Measurements from ENCODE around the gene SLC13A4. TPM values are rescaled to one million over a fixed set of nuclear protein-coding genes. Genes with fewer than 3 reads are reported as not detected.

Gene SLC13A4
- total and polyA plus RNA-seq, 2 donors (not counting 3 experiments of a cell fraction or from before 2014, with no cell fraction given) = not detected

DNA sequence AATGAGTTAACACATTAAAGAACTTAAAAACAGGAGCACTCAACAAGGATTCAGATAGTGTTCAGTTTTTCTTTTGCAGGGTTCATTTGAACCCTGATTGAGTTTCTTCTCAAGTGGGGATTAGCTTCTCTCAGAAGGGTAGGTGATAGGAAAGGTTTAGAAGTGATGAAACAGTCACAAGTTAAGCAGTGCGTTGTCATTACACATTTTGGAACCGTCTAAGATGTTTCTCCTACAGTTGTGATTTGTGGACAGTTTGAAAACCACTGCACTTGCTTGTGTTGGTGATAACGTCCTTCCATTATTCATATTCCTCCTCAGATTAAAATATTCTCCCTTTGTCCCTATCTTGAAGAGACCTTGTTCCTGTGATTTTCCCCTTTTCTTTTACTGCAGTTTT, 62.9 kb downstream of the SLC13A4 start:
- Histone ChIP-seq H3K27ac (ENCODE audit: insufficient read depth, low read depth, low read length) (no peak overlapping the region), H3K4me2 (ENCODE audit: insufficient read depth, low read length) (no peak overlapping the region), H3K36me3 (ENCODE audit: control insufficient read depth in 2 of 2, extremely low read depth in 1 of 2, insufficient read depth in 2 of 2, low read length in 2 of 2) (peaks cover 0 to 2% of the 10 kb centered on the region in 2 experiments), H3K9ac (replicated peaks; ENCODE audit: extremely low read depth, insufficient read depth, low read length) (no peak overlapping the region), H4K20me1 (replicated peaks; ENCODE audit: control insufficient read depth, extremely low read depth, insufficient read depth, low read length) (no peaks in the 10 kb centered on the region), H2AFZ (ENCODE audit: low read depth, low read length) (no peak overlapping the region), H3K4me3 (replicated peaks in 1 of 3; ENCODE audit: insufficient read depth in 1 of 3, low read depth in 1 of 3, low read length in 3 of 3) (no peak overlapping the region), H3K79me2 (ENCODE audit: control insufficient read depth, insufficient read depth, low read length) (peaks cover 57% of the 10 kb centered on the region), H3K27me3 (ENCODE audit: control insufficient read depth in 2 of 2, insufficient read depth in 2 of 2, low read length in 2 of 2) (no peaks in the 10 kb centered on the region), H3K4me1 (ENCODE audit: control insufficient read depth, extremely low read depth, insufficient read depth, low read length) (peaks cover 28% of the 10 kb centered on the region), H3K9me1 (replicated peaks; ENCODE audit: control insufficient read depth, extremely low read depth, insufficient read depth, low read length) (no peaks in the 10 kb centered on the region), H3K9me3 (replicated peaks; ENCODE audit: control insufficient read depth, insufficient read depth, low read length) (no peaks in the 10 kb centered on the region)
- DNase-seq (ENCODE audit: low read depth, low spot score) (no peak), FAIRE-seq (no peak)
- CTCF ChIA-PET = interaction anchor here (2.5 to 5.7 kb wide), 2 partner anchors 8 to 20 kb away, joined by 8 to 51 read pairs; no protein-coding TSS in a partner anchor
- TF ChIP-seq MYC (IDR thresholded peaks at IDR 0.05; ENCODE audit: low read depth, low read length) = no peak
- no peak for TF ChIP-seq EZH2 (IDR thresholded peaks at IDR 0.05; ENCODE audit: borderline replicate concordance, low read depth, low read length, severe bottlenecking)
- TF ChIP-seq FOS (IDR thresholded peaks at IDR 0.05; ENCODE audit: borderline replicate concordance, insufficient read depth, low read length) = no peak
- TF ChIP-seq POLR2A (IDR thresholded peaks at IDR 0.05; ENCODE audit: low read depth, low read length) = no peak
- TF ChIP-seq JUN (IDR thresholded peaks at IDR 0.05; ENCODE audit: borderline replicate concordance, insufficient read depth, insufficient read length, low read depth) = no peak
- TF ChIP-seq POLR2AphosphoS5 (IDR thresholded peaks at IDR 0.05; ENCODE audit: insufficient read depth, low read depth, low read length) = no peak
- TF ChIP-seq, protein P1, sequence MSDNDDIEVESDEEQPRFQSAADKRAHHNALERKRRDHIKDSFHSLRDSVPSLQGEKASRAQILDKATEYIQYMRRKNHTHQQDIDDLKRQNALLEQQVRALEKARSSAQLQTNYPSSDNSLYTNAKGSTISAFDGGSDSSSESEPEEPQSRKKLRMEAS (IDR thresholded peaks at IDR 0.05; ENCODE audit: insufficient read depth, insufficient read length) = no peak
- no peak for TF ChIP-seq GATA2 (IDR thresholded peaks at IDR 0.05; ENCODE audit: insufficient read depth, insufficient read length, low read depth, low read length)
- TF ChIP-seq, protein P2, sequence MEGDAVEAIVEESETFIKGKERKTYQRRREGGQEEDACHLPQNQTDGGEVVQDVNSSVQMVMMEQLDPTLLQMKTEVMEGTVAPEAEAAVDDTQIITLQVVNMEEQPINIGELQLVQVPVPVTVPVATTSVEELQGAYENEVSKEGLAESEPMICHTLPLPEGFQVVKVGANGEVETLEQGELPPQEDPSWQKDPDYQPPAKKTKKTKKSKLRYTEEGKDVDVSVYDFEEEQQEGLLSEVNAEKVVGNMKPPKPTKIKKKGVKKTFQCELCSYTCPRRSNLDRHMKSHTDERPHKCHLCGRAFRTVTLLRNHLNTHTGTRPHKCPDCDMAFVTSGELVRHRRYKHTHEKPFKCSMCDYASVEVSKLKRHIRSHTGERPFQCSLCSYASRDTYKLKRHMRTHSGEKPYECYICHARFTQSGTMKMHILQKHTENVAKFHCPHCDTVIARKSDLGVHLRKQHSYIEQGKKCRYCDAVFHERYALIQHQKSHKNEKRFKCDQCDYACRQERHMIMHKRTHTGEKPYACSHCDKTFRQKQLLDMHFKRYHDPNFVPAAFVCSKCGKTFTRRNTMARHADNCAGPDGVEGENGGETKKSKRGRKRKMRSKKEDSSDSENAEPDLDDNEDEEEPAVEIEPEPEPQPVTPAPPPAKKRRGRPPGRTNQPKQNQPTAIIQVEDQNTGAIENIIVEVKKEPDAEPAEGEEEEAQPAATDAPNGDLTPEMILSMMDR (IDR thresholded peaks at IDR 0.05; ENCODE audit: extremely low read depth in 1 of 2, insufficient read depth in 1 of 2, low read depth in 1 of 2, low read length in 2 of 2) = no peak
- POLR2A ChIA-PET = no interaction called here
- dilution Hi-C loops (cut with MboI; ENCODE audit: extremely low pct_ligation_motif_present, low sequenced_read_pairs) (no loop called here), intact Hi-C loops (cut with micrococcal nuclease) (loop anchor here (10.0 kb wide), 1 partner anchor 1920 kb away; no protein-coding TSS in a partner anchor)
- BruUV-seq (replicated peaks) = no TSS peak
